Kidney (tissue), 14 donors: ENCODE measurements around the gene CPLX3. TPM values are rescaled to one million over a fixed set of nuclear protein-coding genes. Genes with fewer than 3 reads are reported as not detected.
"Not testable (repeated sequence)": the region's sequence is repeated elsewhere in the genome, so short reads cannot be mapped to it uniquely, and the experiment has no call there.

Experiments used
- DNase-seq, 5 donors: peaks; one replicate each; pipeline ENCODE4 v3.0.0-alpha.2; 2013 to 2020
- FAIRE-seq: peaks from 2 replicates; lab custom pipeline; 2012; peaks lifted over from hg19 to GRCh38; lab: Jason Lieb, UNC
- H3K27ac ChIP-seq, 2 donors: one replicate each; pipeline ENCODE4 v1.7.0; 2013; ENCODE audit warnings: low read depth in 2 of 2, low read length in 2 of 2, inconsistent platforms in 1 of 2
- H3K27me3 ChIP-seq: one replicate; pipeline ENCODE4 v1.7.1; 2013; ENCODE audit warnings: low read length, inconsistent platforms; ENCODE audit not compliant: control insufficient read depth, insufficient read depth
- H3K36me3 ChIP-seq, 3 donors: one replicate each; pipeline versions ENCODE4 v1.7.0 to v1.7.1; 2013; ENCODE audit warnings: low read length in 3 of 3, control low read depth in 1 of 3, inconsistent platforms in 1 of 3; ENCODE audit not compliant: insufficient read depth in 3 of 3, control insufficient read depth in 2 of 3
- H3K4me1 ChIP-seq, 3 donors: one replicate each; pipeline versions ENCODE4 v1.7.0 to v1.7.1; 2013; ENCODE audit warnings: low read length in 3 of 3, inconsistent platforms in 1 of 3, low read depth in 1 of 3; ENCODE audit not compliant: control insufficient read depth in 2 of 3, insufficient read depth in 2 of 3
- H3K4me3 ChIP-seq, 3 donors: one replicate each; pipeline versions ENCODE4 v1.7.0 to v1.8.1; 2013; ENCODE audit warnings: low read length in 3 of 3, control low read depth in 1 of 3, inconsistent platforms in 1 of 3
- H3K9ac ChIP-seq, 3 donors: one replicate each; pipeline versions ENCODE4 v1.7.0 to v1.7.1; 2013; ENCODE audit warnings: low read length in 3 of 3, control low read depth in 1 of 3, inconsistent platforms in 1 of 3
- H3K9me3 ChIP-seq, 3 donors: one replicate each; pipeline versions ENCODE4 v1.7.0 to v1.7.1; 2013; ENCODE audit warnings: low read length in 3 of 3, control low read depth in 1 of 3, inconsistent platforms in 1 of 3; ENCODE audit not compliant: control insufficient read depth in 2 of 3, insufficient read depth in 1 of 3
- CTCF ChIP-seq: IDR thresholded peaks from 3 replicates; pipeline ENCODE4 v1.5.1; 2012; ENCODE audit warnings: mild to moderate bottlenecking, moderate library complexity, borderline replicate concordance; ENCODE audit not compliant: insufficient read depth; ENCODE audit errors: extremely low read depth
- intact Hi-C: fragments of 100-400 bp; cut with DNase I; formaldehyde crosslinking; loops from one replicate; pipeline ENCODE4 v1.11.1; 2022
- polyA plus RNA-seq: library from polyadenylated mRNA; stranded (reverse); fragments of 350-450 nt; fragmentation: Illumina TruSeq; extraction: RNeasy Lipid Tissue Mini Kit (QIAGEN cat#74804); gene quantifications from one replicate; pipeline ENCODE4 v1.2.3, GENCODE V29; 2014; ENCODE audit warnings: low read depth, low replicate concordance; ENCODE audit not compliant: insufficient read depth
- total RNA-seq: library from RNA; stranded (reverse); fragmentation: NEBNext Ultra II Directional; extraction: Animal tissue kit (Norgen Biotek cat#: 25700); gene quantifications from one replicate; pipeline ENCODE4 v1.2.1, GENCODE V29; 2021
- donor health status: control.
- donor health status: control.
- donor health status: control.
- donor health status: control.
- donor health status: control.
- donor health status: DM: yes; HTN: yes; CAD: no.
- donor health status: Normal renal cell carcinoma (clear cell type).

Gene CPLX3
- total and polyA plus RNA-seq, 2 donors from 2014 or later = not detected

- TF ChIP-seq CTCF = no peak
- Histone ChIP-seq H3K9ac (peak overlapping the region in 1 of 3 donors; percentile 77), H3K4me1 (peaks cover 0 to 54% (median 45%) of the 10 kb centered on the region in 3 donors), H3K4me3 (peak overlapping the region in 2 of 3 donors; percentile 70 to 85), H3K27me3 (no peaks in the 10 kb centered on the region), H3K27ac (peak overlapping the region; percentile 14 to 43), H3K36me3 (no peaks in the 10 kb centered on the region), H3K9me3 (no peaks in the 10 kb centered on the region)
- FAIRE-seq (no peak), DNase-seq (no peak)
- intact Hi-C loops = no loop called here
These were observed 42.6 kb upstream of the CPLX3 start for GRCh38 chr15:74783808-74784175.

- DNase-seq (no peak), FAIRE-seq (no peak)
- no peaks in the 10 kb centered on the region for H3K36me3 ChIP-seq
- H3K27ac ChIP-seq = no peak overlapping the region
- no peaks in the 10 kb centered on the region for H3K27me3 ChIP-seq
- H3K9me3 ChIP-seq = no peaks in the 10 kb centered on the region
- intact Hi-C loops = no loop called here
- H3K9ac ChIP-seq = no peak overlapping the region
- peaks cover 0 to 61% (median 53%) of the 10 kb centered on the region in 3 donors for H3K4me1 ChIP-seq
- no peak overlapping the region for H3K4me3 ChIP-seq
- no peak for TF ChIP-seq CTCF
These were observed 41.8 kb upstream of the CPLX3 start for GRCh38 chr15:74784426-74785193.

- no peaks in the 10 kb centered on the region for H3K9me3 ChIP-seq
- peak in 1 of 5 donors; percentile 62 for DNase-seq
- FAIRE-seq = no peak
- H3K27ac ChIP-seq = peak overlapping the region in 1 of 2 donors; percentile 24
- intact Hi-C loops = no loop called here
- H3K36me3 ChIP-seq = no peaks in the 10 kb centered on the region
- H3K9ac ChIP-seq = peak overlapping the region in 1 of 3 donors; percentile 58
- no peak overlapping the region for H3K4me3 ChIP-seq
- no peaks in the 10 kb centered on the region for H3K27me3 ChIP-seq
- H3K4me1 ChIP-seq = peaks cover 0 to 69% (median 61%) of the 10 kb centered on the region in 3 donors
- no peak for TF ChIP-seq CTCF
These were observed 41.0 kb upstream of the CPLX3 start for GRCh38 chr15:74785194-74786032.

- Histone ChIP-seq H3K4me1 (peaks cover 0 to 69% (median 68%) of the 10 kb centered on the region in 3 donors), H3K9ac (peak overlapping the region in 1 of 3 donors; percentile 4), H3K27ac (peak overlapping the region in 1 of 2 donors; percentile 38)
- intact Hi-C loops, H3K27me3 ChIP-seq, H3K36me3 ChIP-seq, H3K9me3 ChIP-seq, FAIRE-seq, H3K4me3 ChIP-seq: not testable (repeated sequence)
- DNase-seq = peak in 1 of 5 donors; percentile 47
These were observed 40.3 kb upstream of the CPLX3 start for GRCh38 chr15:74786081-74786480.
